ENCODE data around the gene ALOXE3.

- TF ChIP-seq, protein P1, sequence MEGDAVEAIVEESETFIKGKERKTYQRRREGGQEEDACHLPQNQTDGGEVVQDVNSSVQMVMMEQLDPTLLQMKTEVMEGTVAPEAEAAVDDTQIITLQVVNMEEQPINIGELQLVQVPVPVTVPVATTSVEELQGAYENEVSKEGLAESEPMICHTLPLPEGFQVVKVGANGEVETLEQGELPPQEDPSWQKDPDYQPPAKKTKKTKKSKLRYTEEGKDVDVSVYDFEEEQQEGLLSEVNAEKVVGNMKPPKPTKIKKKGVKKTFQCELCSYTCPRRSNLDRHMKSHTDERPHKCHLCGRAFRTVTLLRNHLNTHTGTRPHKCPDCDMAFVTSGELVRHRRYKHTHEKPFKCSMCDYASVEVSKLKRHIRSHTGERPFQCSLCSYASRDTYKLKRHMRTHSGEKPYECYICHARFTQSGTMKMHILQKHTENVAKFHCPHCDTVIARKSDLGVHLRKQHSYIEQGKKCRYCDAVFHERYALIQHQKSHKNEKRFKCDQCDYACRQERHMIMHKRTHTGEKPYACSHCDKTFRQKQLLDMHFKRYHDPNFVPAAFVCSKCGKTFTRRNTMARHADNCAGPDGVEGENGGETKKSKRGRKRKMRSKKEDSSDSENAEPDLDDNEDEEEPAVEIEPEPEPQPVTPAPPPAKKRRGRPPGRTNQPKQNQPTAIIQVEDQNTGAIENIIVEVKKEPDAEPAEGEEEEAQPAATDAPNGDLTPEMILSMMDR (IDR thresholded peaks at IDR 0.05; ENCODE audit: low read length), result no peak
- no peak for TF ChIP-seq EZH2 (IDR thresholded peaks at IDR 0.05; ENCODE audit: borderline replicate concordance, low read length)
These were observed 59.2 kb downstream of the ALOXE3 start for GRCh38 chr17:8059131-8059530.
